GM12892 (cell line): ENCODE data around the gene FNBP1.

Experiments
- POLR2A ChIP-seq: IDR thresholded peaks from 2 replicates; pipeline ENCODE4 v1.6.1; 2011; ENCODE audit warnings: low read depth, low read length, control low read depth
- POLR2AphosphoS5 ChIP-seq: IDR thresholded peaks from 2 replicates; pipeline ENCODE4 v1.6.1; 2011; ENCODE audit warnings: low read depth, low read length, control low read depth
- TAF1 ChIP-seq: IDR thresholded peaks from 2 replicates; pipeline ENCODE4 v1.6.1; 2011; ENCODE audit warnings: low read depth, mild to moderate bottlenecking, control low read depth, low read length, borderline replicate concordance

DNA sequence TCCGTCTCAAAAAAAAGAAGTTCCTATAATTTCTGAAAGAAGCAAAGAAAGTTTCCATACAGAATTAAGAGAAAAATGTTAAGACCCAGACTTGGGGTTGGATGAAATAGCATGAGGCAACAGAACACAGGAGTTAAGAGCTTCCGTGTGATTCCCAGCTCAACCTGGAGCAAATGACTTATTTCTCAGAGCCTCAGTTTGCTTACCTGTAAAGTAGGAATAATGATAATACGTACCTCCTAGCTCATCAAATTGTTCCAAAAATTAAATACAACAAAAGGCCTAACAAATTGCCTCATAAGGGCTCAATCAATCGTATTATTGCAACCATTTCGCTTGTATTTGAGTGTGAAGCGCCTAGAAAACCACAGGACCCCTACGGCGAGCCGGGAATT is 10.1 kb upstream of the FNBP1 start:
- TF ChIP-seq POLR2A: no peak
- no peak for TF ChIP-seq POLR2AphosphoS5
- no peak for TF ChIP-seq TAF1
